HEK293T (cell line): ENCODE results near the gene XPR1.

ENCODE experiments used
- ARNT ChIP-seq: fragments of 450-650 bp; IDR thresholded peaks from 2 replicates; pipeline ENCODE4 v1.6.1; 2017; ENCODE audit warnings: mild to moderate bottlenecking
- FOXK2 ChIP-seq: fragments of 450-650 bp; IDR thresholded peaks from 2 replicates; pipeline ENCODE4 v1.6.1; 2016; ENCODE audit warnings: mild to moderate bottlenecking
- HDGF ChIP-seq: fragments of 450-650 bp; IDR thresholded peaks from 2 replicates; pipeline ENCODE4 v1.6.1; 2017; ENCODE audit warnings: antibody characterized with exemption, borderline replicate concordance
- LEF1 ChIP-seq: fragments of 450-650 bp; IDR thresholded peaks from 2 replicates; pipeline ENCODE4 v1.6.1; 2017; ENCODE audit warnings: mild to moderate bottlenecking, borderline replicate concordance
- SP1 ChIP-seq: fragments of 450-650 bp; IDR thresholded peaks from 2 replicates; pipeline ENCODE4 v1.6.1; 2017
- SUZ12 ChIP-seq: fragments of 450-650 bp; IDR thresholded peaks from 2 replicates; pipeline ENCODE4 v1.6.1; 2016; ENCODE audit warnings: mild to moderate bottlenecking
- ZNF384 ChIP-seq: fragments of 450-650 bp; IDR thresholded peaks from 2 replicates; pipeline ENCODE4 v1.6.1; 2016
- TF ChIP-seq, protein P1 (sequence below): fragments of 450-650 bp; IDR thresholded peaks from 2 replicates; pipeline ENCODE4 v1.6.1; 2016

DNA sequence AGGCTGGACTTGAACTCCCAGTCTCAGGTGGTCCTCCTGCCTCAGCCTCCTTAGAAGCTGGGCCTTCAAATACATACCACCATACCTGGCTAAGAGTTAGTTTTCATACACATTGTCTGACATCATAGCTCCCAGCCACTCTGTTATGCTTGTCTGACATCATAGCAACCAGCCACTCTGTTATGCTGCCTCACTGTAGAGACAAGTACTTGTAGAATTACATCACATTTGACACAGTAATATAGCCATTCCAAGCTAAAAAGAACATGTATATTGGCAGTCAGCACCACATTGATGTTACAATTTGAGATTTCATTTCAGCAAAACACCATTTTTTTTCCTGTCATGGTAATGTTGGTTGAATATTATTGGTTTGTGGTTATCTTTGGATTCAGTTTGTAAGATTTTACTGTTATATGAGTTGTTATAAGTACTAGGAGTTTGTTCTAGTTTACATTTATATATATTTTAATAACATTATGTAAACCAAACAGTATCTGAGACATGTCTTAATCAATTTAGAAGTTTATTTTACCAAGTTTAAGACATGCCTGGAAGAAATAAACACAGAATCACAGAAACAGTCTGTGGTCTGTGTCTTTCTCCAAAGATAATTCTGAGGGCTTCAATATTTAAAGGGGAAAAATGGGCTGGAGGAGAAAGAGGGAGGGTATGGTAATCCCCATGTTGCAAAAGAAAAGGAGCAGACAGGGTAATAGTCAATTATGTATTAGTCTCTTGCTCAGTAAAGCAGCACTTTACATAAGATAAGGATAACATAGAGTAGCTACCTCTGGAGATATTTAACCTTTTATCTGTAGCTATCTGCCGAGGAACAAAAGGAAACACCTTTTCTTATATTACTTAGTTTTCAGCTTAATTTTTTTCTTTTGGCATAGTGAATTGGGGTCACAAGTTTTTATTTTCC lies 43.0 kb downstream of the XPR1 start:
- TF ChIP-seq SP1 = no peak
- no peak for TF ChIP-seq ZNF384
- TF ChIP-seq LEF1 = no peak
- no peak for TF ChIP-seq SUZ12
- no peak for TF ChIP-seq ARNT
- no peak for TF ChIP-seq HDGF
- TF ChIP-seq, protein P1, sequence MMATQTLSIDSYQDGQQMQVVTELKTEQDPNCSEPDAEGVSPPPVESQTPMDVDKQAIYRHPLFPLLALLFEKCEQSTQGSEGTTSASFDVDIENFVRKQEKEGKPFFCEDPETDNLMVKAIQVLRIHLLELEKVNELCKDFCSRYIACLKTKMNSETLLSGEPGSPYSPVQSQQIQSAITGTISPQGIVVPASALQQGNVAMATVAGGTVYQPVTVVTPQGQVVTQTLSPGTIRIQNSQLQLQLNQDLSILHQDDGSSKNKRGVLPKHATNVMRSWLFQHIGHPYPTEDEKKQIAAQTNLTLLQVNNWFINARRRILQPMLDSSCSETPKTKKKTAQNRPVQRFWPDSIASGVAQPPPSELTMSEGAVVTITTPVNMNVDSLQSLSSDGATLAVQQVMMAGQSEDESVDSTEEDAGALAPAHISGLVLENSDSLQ = no peak
- TF ChIP-seq FOXK2 = no peak
